MM.1S (cell line): ENCODE results near the gene TOP3A.

Experiments
- DNase-seq: peaks from one replicate; pipeline ENCODE4 v3.0.0-alpha.2; 2015
- H2AFZ ChIP-seq: fragments of 300-600 bp; sonication (generic); 2 replicates; pipeline ENCODE4 v1.6.0; 2016; ENCODE audit warnings: antibody characterized with exemption, low read length
- H3F3A ChIP-seq: fragments of 300-600 bp; sonication (generic); 2 replicates; pipeline ENCODE4 v1.6.1; 2016; ENCODE audit warnings: mild to moderate bottlenecking, antibody characterized with exemption, low read length, moderate library complexity, mixed read lengths; ENCODE audit not compliant: insufficient read depth
- H3K27ac ChIP-seq: fragments of 300-600 bp; sonication (generic); 2 replicates; pipeline ENCODE4 v1.5.1; 2016; ENCODE audit warnings: mild to moderate bottlenecking, low read length
- H3K27me3 ChIP-seq: fragments of 300-600 bp; sonication (generic); replicated peaks from 2 replicates; pipeline ENCODE4 v1.6.0; 2016; ENCODE audit warnings: low read length; ENCODE audit not compliant: insufficient read depth
- H3K36me3 ChIP-seq: fragments of 300-600 bp; sonication (generic); replicated peaks from 2 replicates; pipeline ENCODE4 v1.6.1; 2016; ENCODE audit warnings: mild to moderate bottlenecking, low read length, mixed read lengths; ENCODE audit not compliant: insufficient read depth
- H3K4me1 ChIP-seq: fragments of 300-600 bp; sonication (generic); 2 replicates; pipeline ENCODE4 v1.6.1; 2016; ENCODE audit warnings: low read length, mixed read lengths
- H3K4me2 ChIP-seq: fragments of 300-600 bp; sonication (generic); 2 replicates; pipeline ENCODE4 v1.6.0; 2016; ENCODE audit warnings: low read depth, low read length
- H3K4me3 ChIP-seq: fragments of 300-600 bp; sonication (generic); 2 replicates; pipeline ENCODE4 v1.5.1; 2016; ENCODE audit warnings: low read length, mixed read lengths
- H3K79me2 ChIP-seq: fragments of 300-600 bp; sonication (generic); 2 replicates; pipeline ENCODE4 v1.6.1; 2016; ENCODE audit warnings: mixed run types, low read length, mixed read lengths
- H3K9ac ChIP-seq: fragments of 300-600 bp; sonication (generic); 2 replicates; pipeline ENCODE4 v1.6.1; 2016; ENCODE audit warnings: low read length, mixed read lengths
- H3K9me2 ChIP-seq: fragments of 300-600 bp; sonication (generic); replicated peaks from 2 replicates; pipeline ENCODE4 v1.6.1; 2016; ENCODE audit warnings: mild to moderate bottlenecking, low read length, mixed read lengths; ENCODE audit not compliant: insufficient read depth
- H3K9me3 ChIP-seq: fragments of 300-600 bp; sonication (generic); replicated peaks from 2 replicates; pipeline ENCODE4 v1.6.1; 2016; ENCODE audit warnings: mild to moderate bottlenecking, low read length, mixed read lengths; ENCODE audit not compliant: insufficient read depth
- H4K20me1 ChIP-seq: fragments of 300-600 bp; sonication (generic); 2 replicates; pipeline ENCODE4 v1.6.1; 2016; ENCODE audit warnings: mild to moderate bottlenecking, low read length, moderate library complexity, mixed read lengths; ENCODE audit not compliant: insufficient read depth
- CTCF ChIP-seq: fragments of 300-600 bp; sonication (generic); IDR thresholded peaks from 2 replicates; pipeline ENCODE4 v1.5.1; 2016; ENCODE audit warnings: antibody characterized with exemption, low read length, mixed read lengths
- EZH2 ChIP-seq: fragments of 300-600 bp; sonication (generic); optimal IDR thresholded peaks from 2 replicates; pipeline ENCODE3; 2017; ENCODE audit warnings: low read depth, mild to moderate bottlenecking, antibody characterized with exemption, low read length, mixed read lengths
- EZH2phosphoT487 ChIP-seq: fragments of 300-600 bp; sonication (generic); IDR thresholded peaks from 2 replicates; pipeline ENCODE4 v1.6.1; 2018; ENCODE audit warnings: antibody characterized with exemption, low read length

Gene TOP3A

GRCh38 chr17:18285296-18285695 is 29.5 kb downstream of the TOP3A start:
- Histone ChIP-seq H3K4me1 (no peaks in the 10 kb centered on the region), H3K36me3 (peaks cover 8% of the 10 kb centered on the region), H3K9me2 (no peaks in the 10 kb centered on the region), H3K9me3 (no peaks in the 10 kb centered on the region), H3K4me3 (no peak overlapping the region), H2AFZ (no peak overlapping the region), H3K4me2 (no peak overlapping the region), H3K27me3 (no peaks in the 10 kb centered on the region), H3K9ac (no peak overlapping the region), H3F3A (no peaks in the 10 kb centered on the region), H3K27ac (no peak overlapping the region), H4K20me1 (no peaks in the 10 kb centered on the region), H3K79me2 (0 out of 2 replicates have a peak, but pooled peaks cover 7% of the 10 kb centered on the region)
- TF ChIP-seq CTCF (no peak), EZH2 (no peak), EZH2phosphoT487 (no peak)
- DNase-seq: no peak

GRCh38 chr17:18281788-18282187 is 33.0 kb downstream of the TOP3A start:
- Histone ChIP-seq H2AFZ (no peak overlapping the region), H3K4me2 (no peak overlapping the region), H3K27me3 (no peaks in the 10 kb centered on the region), H3K4me1 (no peaks in the 10 kb centered on the region), H3K36me3 (peaks cover 11% of the 10 kb centered on the region), H3K9me3 (no peaks in the 10 kb centered on the region), H3F3A (no peaks in the 10 kb centered on the region), H3K9ac (no peak overlapping the region), H3K27ac (no peak overlapping the region), H3K79me2 (0 out of 2 replicates have a peak, but pooled peaks cover 7% of the 10 kb centered on the region), H3K9me2 (no peaks in the 10 kb centered on the region), H4K20me1 (no peaks in the 10 kb centered on the region), H3K4me3 (no peak overlapping the region)
- no peak for DNase-seq
- TF ChIP-seq EZH2phosphoT487: no peak
- TF ChIP-seq CTCF: no peak
- no peak for TF ChIP-seq EZH2

GRCh38 chr17:18280766-18281371 is 33.9 kb downstream of the TOP3A start:
- Histone ChIP-seq H4K20me1 (no peaks in the 10 kb centered on the region), H3K4me1 (no peaks in the 10 kb centered on the region), H3K4me3 (no peak overlapping the region), H3K9ac (no peak overlapping the region), H3K4me2 (no peak overlapping the region), H3K9me2 (no peaks in the 10 kb centered on the region), H3K9me3 (no peaks in the 10 kb centered on the region), H3K79me2 (0 out of 2 replicates have a peak, but pooled peaks cover 7% of the 10 kb centered on the region), H3K36me3 (peaks cover 14% of the 10 kb centered on the region), H3K27ac (no peak overlapping the region), H3F3A (no peaks in the 10 kb centered on the region), H2AFZ (no peak overlapping the region), H3K27me3 (no peaks in the 10 kb centered on the region)
- TF ChIP-seq CTCF (no peak), EZH2phosphoT487 (no peak), EZH2 (no peak)
- no peak for DNase-seq
